GDM1 (cell line): ENCODE measurements around the gene MAP3K9.

Experiments
- DNase-seq: peaks from one replicate; lab custom pipeline; 2025; lab: John Stamatoyannopoulos, UW

The MAP3K9 gene

GRCh38 chr14:70821584-70822529 lies 12.5 kb upstream of the MAP3K9 start:
- no peak for DNase-seq

- DNase-seq: no peak
Measured at GRCh38 chr14:70816525-70816924, 7.2 kb upstream of the MAP3K9 start.

GRCh38 chr14:70814466-70814865 lies 5.2 kb upstream of the MAP3K9 start:
- no peak for DNase-seq

GRCh38 chr14:70812124-70812818 lies 3.0 kb upstream of the MAP3K9 start:
- no peak for DNase-seq

GRCh38 chr14:70811578-70811977 lies 2.3 kb upstream of the MAP3K9 start:
- DNase-seq: no peak

- DNase-seq: no peak
Measured at GRCh38 chr14:70811050-70811449, 1.7 kb upstream of the MAP3K9 start.

- no peak for DNase-seq
Measured at GRCh38 chr14:70810621-70811020, 1.3 kb upstream of the MAP3K9 start.

- DNase-seq: no peak
Measured at GRCh38 chr14:70808416-70809224, 693 bp downstream of the MAP3K9 start.

- no peak for DNase-seq
Measured at GRCh38 chr14:70807898-70808415, 1.4 kb downstream of the MAP3K9 start.

- DNase-seq: no peak
Measured at GRCh38 chr14:70804556-70805162, 4.7 kb downstream of the MAP3K9 start.

- DNase-seq: no peak
Measured at GRCh38 chr14:70803321-70804310, 5.7 kb downstream of the MAP3K9 start.

- no peak for DNase-seq
Measured at GRCh38 chr14:70802379-70802778, 6.9 kb downstream of the MAP3K9 start.

- DNase-seq: no peak
Measured at GRCh38 chr14:70801836-70802235, 7.5 kb downstream of the MAP3K9 start.

- DNase-seq: no peak
Measured at GRCh38 chr14:70796551-70796950, 12.8 kb downstream of the MAP3K9 start.

- DNase-seq: no peak
Measured at GRCh38 chr14:70794294-70794693, 15.0 kb downstream of the MAP3K9 start.

GRCh38 chr14:70793637-70794036 lies 15.7 kb downstream of the MAP3K9 start:
- DNase-seq: no peak

GRCh38 chr14:70792939-70793338 lies 16.4 kb downstream of the MAP3K9 start:
- no peak for DNase-seq

- DNase-seq: no peak
Measured at GRCh38 chr14:70791971-70792370, 17.3 kb downstream of the MAP3K9 start.

GRCh38 chr14:70789961-70790360 lies 19.4 kb downstream of the MAP3K9 start:
- no peak for DNase-seq

- DNase-seq: no peak
Measured at GRCh38 chr14:70789361-70789760, 20.0 kb downstream of the MAP3K9 start.
